SK-N-SH (cell line): ENCODE results near the gene CALCOCO2.

Source experiments
- CHD2 ChIP-seq: fragments of 150-350 bp; IDR thresholded peaks from 2 replicates; pipeline ENCODE4 v1.6.1; 2018; ENCODE audit warnings: low read length; ENCODE audit not compliant: partially characterized antibody
- CTCF ChIP-seq: fragments of 200-600 bp; sonication (generic); IDR thresholded peaks from 2 replicates; pipeline ENCODE4 v1.6.1; 2017; ENCODE audit warnings: antibody characterized with exemption, mild to moderate bottlenecking, moderate library complexity
- MXI1 ChIP-seq: IDR thresholded peaks from 2 replicates; pipeline ENCODE4 v1.6.1; 2012; ENCODE audit warnings: mild to moderate bottlenecking, low read depth, low read length, improper control_type of control experiment
- POLR2AphosphoS5 ChIP-seq: IDR thresholded peaks from 2 replicates; pipeline ENCODE4 v1.6.1; 2012; ENCODE audit warnings: low read depth, low read length

- TF ChIP-seq CHD2 (no peak), CTCF (no peak), MXI1 (no peak), POLR2AphosphoS5 (peak; percentile 40; the same call in 1 of the 2 replicates)
Observed at GRCh38 chr17:48910370-48910769, 79.5 kb downstream of the CALCOCO2 start.
